Liver (tissue), 9 donors: Measurements from ENCODE around the gene BCAR1. TPM values are rescaled to one million over a fixed set of nuclear protein-coding genes. Genes with fewer than 3 reads are reported as not detected.

Experiments
- DNase-seq: peaks from one replicate; pipeline ENCODE4 v3.0.0-alpha.2; 2017; ENCODE audit warnings: low spot score
- H3K27ac ChIP-seq, 2 donors: one replicate each; pipeline ENCODE4 v1.7.0; 2013; ENCODE audit warnings: inconsistent platforms in 2 of 2, low read length in 2 of 2, control low read depth in 1 of 2, low read depth in 1 of 2, mild to moderate bottlenecking in 1 of 2
- H3K27me3 ChIP-seq, 4 donors: one replicate each; pipeline versions ENCODE4 v1.6.1 to v1.7.0; 2013; ENCODE audit warnings: low read length in 3 of 4, inconsistent platforms in 1 of 4, mild to moderate bottlenecking in 1 of 4, moderate library complexity in 1 of 4; ENCODE audit not compliant: control insufficient read depth in 4 of 4, insufficient read depth in 4 of 4
- H3K36me3 ChIP-seq, 4 donors: one replicate each; pipeline versions ENCODE4 v1.6.1 to v1.7.0; 2013; ENCODE audit warnings: low read length in 3 of 4, mild to moderate bottlenecking in 3 of 4, low read depth in 1 of 4, moderate library complexity in 1 of 4; ENCODE audit not compliant: control insufficient read depth in 4 of 4, insufficient read depth in 3 of 4
- H3K4me1 ChIP-seq, 4 donors: one replicate each; pipeline versions ENCODE4 v1.6.1 to v1.7.0; 2013; ENCODE audit warnings: low read length in 3 of 4, mild to moderate bottlenecking in 3 of 4, moderate library complexity in 1 of 4; ENCODE audit not compliant: control insufficient read depth in 4 of 4, insufficient read depth in 4 of 4
- H3K4me3 ChIP-seq, 3 donors: one replicate each; pipeline versions ENCODE4 v1.6.1 to v1.7.0; 2013; ENCODE audit warnings: low read length in 3 of 3, control low read depth in 1 of 3, low read depth in 1 of 3, mild to moderate bottlenecking in 1 of 3
- H3K9ac ChIP-seq, 2 donors: one replicate each; pipeline ENCODE4 v1.7.0; 2013; ENCODE audit warnings: low read length in 2 of 2, mild to moderate bottlenecking in 2 of 2, moderate library complexity in 2 of 2, control low read depth in 1 of 2, low read depth in 1 of 2
- H3K9me3 ChIP-seq, 4 donors: one replicate each; pipeline versions ENCODE4 v1.6.1 to v1.7.0; 2013; ENCODE audit warnings: low read length in 3 of 4; ENCODE audit not compliant: control insufficient read depth in 4 of 4
- CTCF ChIP-seq: fragments of 150-350 bp; IDR thresholded peaks from 2 replicates; pipeline ENCODE4 v1.5.1; 2017; ENCODE audit warnings: improper control_type of control experiment, low read depth, low read length; ENCODE audit not compliant: missing input control
- EGR1 ChIP-seq, 2 donors: IDR thresholded peaks; 2 replicates each; pipeline ENCODE4 v1.6.1; 2016 to 2018; ENCODE audit warnings: antibody characterized with exemption in 2 of 2, low read depth in 2 of 2
- FOXA1 ChIP-seq: IDR thresholded peaks from 2 replicates; pipeline ENCODE4 v1.6.1; 2016; ENCODE audit warnings: antibody characterized with exemption
- FOXA2 ChIP-seq: IDR thresholded peaks from 2 replicates; pipeline ENCODE4 v1.6.1; 2016; ENCODE audit warnings: antibody characterized with exemption
- GABPA ChIP-seq, 2 donors: IDR thresholded peaks in 1 of 2; conservative IDR thresholded peaks in 1 of 2; 2 replicates each; pipeline ENCODE4 v1.6.1; 2016; ENCODE audit warnings: antibody characterized with exemption in 2 of 2, mild to moderate bottlenecking in 1 of 2, moderate library complexity in 1 of 2
- MAX ChIP-seq: IDR thresholded peaks from 2 replicates; pipeline ENCODE4 v1.6.1; 2016; ENCODE audit warnings: antibody characterized with exemption
- RAD21 ChIP-seq, 2 donors: IDR thresholded peaks; 2 replicates each; pipeline ENCODE4 v1.6.1; 2016; ENCODE audit warnings: antibody characterized with exemption in 2 of 2, mild to moderate bottlenecking in 2 of 2
- REST ChIP-seq: IDR thresholded peaks from 2 replicates; pipeline ENCODE4 v1.6.1; 2016; ENCODE audit warnings: antibody characterized with exemption, mild to moderate bottlenecking
- RXRA ChIP-seq, 2 donors: IDR thresholded peaks; 2 replicates each; pipeline ENCODE4 v1.6.1; 2017 to 2018; ENCODE audit warnings: antibody characterized with exemption in 2 of 2, mild to moderate bottlenecking in 1 of 2
- SP1 ChIP-seq: IDR thresholded peaks from 2 replicates; pipeline ENCODE4 v1.6.1; 2018; ENCODE audit warnings: antibody characterized with exemption, mild to moderate bottlenecking
- TAF1 ChIP-seq: conservative IDR thresholded peaks from 2 replicates; pipeline ENCODE4 v1.6.1; 2016; ENCODE audit warnings: antibody characterized with exemption, mild to moderate bottlenecking
- YY1 ChIP-seq: IDR thresholded peaks from 2 replicates; pipeline ENCODE4 v1.6.1; 2016; ENCODE audit warnings: antibody characterized with exemption, mild to moderate bottlenecking
- WGBS: extraction: QIAGEN DNeasy Blood & Tissue Kit; methylation state at CpG from one replicate; pipeline ENCODE4 v1.1.7; 2013; 5-methylcytosine and 5-hydroxymethylcytosine counted together
- polyA plus RNA-seq, 2 donors: library from polyadenylated mRNA; stranded (reverse) in 1 of 2; unstranded in 1 of 2; fragments of 200-250 nt in 1 of 2; fragments of >200 nt in 1 of 2; fragmentation: Nextera tagmentation in 1 of 2; extraction: Ambion mirVana in 1 of 2; gene quantifications; one replicate each; pipeline versions ENCODE4 v1.2.1 to v1.2.3, GENCODE V29; 2013 to 2015
- total RNA-seq, 2 donors: library from RNA; depleted of rRNA; stranded (reverse); fragments of >200 nt; gene quantifications; one replicate each; pipeline ENCODE4 v1.2.3, GENCODE V29; 2014
- donor health status: healthy.
- donor health status: healthy.
- donor health status: healthy.
- donor health status: healthy.
- donor health status: healthy.

The BCAR1 gene
- total and polyA plus RNA-seq, 4 donors, result 10.1 to 32.2 (median 20.2) TPM

GRCh38 chr16:75263291-75263962, 12.0 kb upstream of the BCAR1 start:
- no peaks in the 10 kb centered on the region for H3K9me3 ChIP-seq
- TF ChIP-seq FOXA1, result no peak
- no peak for TF ChIP-seq YY1
- no peak for TF ChIP-seq SP1
- TF ChIP-seq RAD21 (IDR thresholded peaks at IDR 0.05), result no peak
- TF ChIP-seq FOXA2, result no peak
- no peak for TF ChIP-seq REST
- H3K27me3 ChIP-seq, result no peaks in the 10 kb centered on the region
- no peak for DNase-seq
- peak overlapping the region; percentile 88 to 97 for H3K27ac ChIP-seq
- H3K36me3 ChIP-seq, result no peaks in the 10 kb centered on the region
- H3K4me3 ChIP-seq, result peak overlapping the region in 1 of 3 donors; percentile 19
- peaks cover 25 to 51% (median 42%) of the 10 kb centered on the region in 4 donors for H3K4me1 ChIP-seq
- 73% methylated on average over 14 of the region's 14 CpGs for WGBS
- peak overlapping the region; percentile 1 to 19 for H3K9ac ChIP-seq

- peaks cover 25 to 51% (median 42%) of the 10 kb centered on the region in 4 donors for H3K4me1 ChIP-seq
- TF ChIP-seq RXRA (IDR thresholded peaks at IDR 0.05) (no peak), TAF1 (no peak), MAX (no peak), REST (no peak), GABPA (IDR thresholded peaks at IDR 0.05 in 1 of 2, conservative IDR thresholded peaks at IDR 0.05 in 1 of 2) (no peak), FOXA1 (no peak), YY1 (no peak), CTCF (no peak), EGR1 (IDR thresholded peaks at IDR 0.05; ENCODE audit: low read depth in 2 of 2) (no peak)
- 65% methylated on average over 5 of the region's 5 CpGs for WGBS
- H3K27me3 ChIP-seq, result no peaks in the 10 kb centered on the region
- no peaks in the 10 kb centered on the region for H3K9me3 ChIP-seq
- H3K36me3 ChIP-seq, result no peaks in the 10 kb centered on the region
- no peak overlapping the region for H3K4me3 ChIP-seq
- peak overlapping the region in 1 of 2 donors; percentile 1 for H3K9ac ChIP-seq
- no peak for DNase-seq
- H3K27ac ChIP-seq, result peak overlapping the region; percentile 88 to 97
Measured at GRCh38 chr16:75262800-75263127, 11.3 kb upstream of the BCAR1 start.
